ENCODE results near the gene ATP6AP1.

GRCh38 chrX:154483325-154483724 is 54.8 kb downstream of the ATP6AP1 start:
- TF ChIP-seq REST (IDR thresholded peaks at IDR 0.05; ENCODE audit: unreplicated experiment): no peak
- TF ChIP-seq CTCF (conservative IDR thresholded peaks at IDR 0.05; ENCODE audit: low read depth in 2 of 2): no peak
- TF ChIP-seq POLR2AphosphoS5 (IDR thresholded peaks at IDR 0.05; ENCODE audit: low read depth): no peak
- no peak for TF ChIP-seq JUNB (IDR thresholded peaks at IDR 0.05; ENCODE audit: unreplicated experiment)
- TF ChIP-seq EZH2 (IDR thresholded peaks at IDR 0.05; ENCODE audit: low read depth, unreplicated experiment): no peak
- TF ChIP-seq STAT1 (IDR thresholded peaks at IDR 0.05; ENCODE audit: unreplicated experiment): no peak
- TF ChIP-seq ETS1 (IDR thresholded peaks at IDR 0.05): no peak
- TF ChIP-seq EZH2phosphoT487 (IDR thresholded peaks at IDR 0.05; ENCODE audit: unreplicated experiment): no peak
